IMR-90 (cell line): ENCODE data around the gene PDE11A. TPM values are rescaled to one million over a fixed set of nuclear protein-coding genes. Genes with fewer than 3 reads are reported as not detected.

Experiments used
- ATAC-seq: fragments of 200-7000 bp; cut with Tn5 transposase; 2 replicates; pipeline ENCODE4 v1.9.1; 2020; ENCODE audit warnings: low read depth, mild to moderate bottlenecking, moderate library complexity
- BruUV-seq: library from RNA; stranded (reverse); fragments of 400-500 nt; replicated peaks from 2 replicates; lab custom pipeline; 2021; lab: Mats Ljungman, UMichigan
- CTCF ChIA-PET: fragments of 300-600 bp; formaldehyde crosslinking; extraction: SDS; loops from one replicate; lab custom pipeline; 2021; ENCODE audit warnings: antibody characterized with exemption; lab: Yijun Ruan, JAX
- POLR2A ChIA-PET: fragments of 300-600 bp; sonication (Branson Sonifier 250); formaldehyde crosslinking; loops from one replicate; lab custom pipeline; 2022; ENCODE audit warnings: antibody characterized with exemption; ENCODE audit not compliant: unreplicated experiment; lab: Charles Lee
- DNase-seq: peaks from one replicate; pipeline ENCODE4 v3.0.0; 2013
- H2AFZ ChIP-seq: replicated peaks from 2 replicates; pipeline ENCODE3; 2013; ENCODE audit warnings: low read length, mild to moderate bottlenecking; ENCODE audit not compliant: poor library complexity
- H2AK5ac ChIP-seq: 2 replicates; pipeline ENCODE4 v1.6.1; 2013; ENCODE audit warnings: low read depth, low read length, inconsistent platforms
- H2AK9ac ChIP-seq: replicated peaks from 2 replicates; pipeline ENCODE3; 2013; ENCODE audit warnings: mild to moderate bottlenecking, low read depth, low read length, moderate library complexity; ENCODE audit not compliant: poor library complexity
- H2BK120ac ChIP-seq: 2 replicates; pipeline ENCODE4 v1.6.1; 2013; ENCODE audit warnings: low read depth, low read length, inconsistent platforms
- H2BK15ac ChIP-seq: 3 replicates; pipeline ENCODE4 v1.6.1; 2013; ENCODE audit warnings: low read depth, low read length, inconsistent platforms
- H2BK20ac ChIP-seq: 2 replicates; pipeline ENCODE4 v1.6.1; 2013; ENCODE audit warnings: low read depth, mild to moderate bottlenecking, inconsistent platforms, low read length, moderate library complexity
- H2BK5ac ChIP-seq: 2 replicates; pipeline ENCODE4 v1.6.1; 2013; ENCODE audit warnings: mild to moderate bottlenecking, low read depth, low read length, inconsistent platforms; ENCODE audit not compliant: poor library complexity, severe bottlenecking
- H3K14ac ChIP-seq: replicated peaks from 2 replicates; pipeline ENCODE4 v1.6.1; 2013; ENCODE audit warnings: low read depth, low read length, inconsistent platforms
- H3K18ac ChIP-seq: 2 replicates; pipeline ENCODE4 v1.6.1; 2013; ENCODE audit warnings: low read depth, low read length, control low read depth
- H3K23ac ChIP-seq: 2 replicates; pipeline ENCODE4 v1.6.1; 2013; ENCODE audit warnings: low read depth, low read length, inconsistent platforms
- H3K27ac ChIP-seq: 2 replicates; pipeline ENCODE4 v1.5.1; 2013; ENCODE audit warnings: mild to moderate bottlenecking, control low read depth, low read length; ENCODE audit not compliant: insufficient read depth
- H3K27me3 ChIP-seq: 2 replicates; pipeline ENCODE4 v1.6.1; 2013; ENCODE audit warnings: low read length; ENCODE audit not compliant: control insufficient read depth, insufficient read depth
- H3K36me3 ChIP-seq: 2 replicates; pipeline ENCODE4 v1.6.1; 2013; ENCODE audit warnings: low read length, mixed read lengths; ENCODE audit not compliant: control insufficient read depth, insufficient read depth
- H3K4ac ChIP-seq: 2 replicates; pipeline ENCODE4 v1.6.1; 2013; ENCODE audit warnings: low read depth, low read length, inconsistent platforms
- H3K4me1 ChIP-seq: 2 replicates; pipeline ENCODE4 v1.6.1; 2013; ENCODE audit warnings: low read length, mixed read lengths; ENCODE audit not compliant: control insufficient read depth, insufficient read depth
- H3K4me2 ChIP-seq: 2 replicates; pipeline ENCODE4 v1.6.1; 2013; ENCODE audit warnings: low read depth, mild to moderate bottlenecking, control low read depth, low read length, moderate library complexity
- H3K4me3 ChIP-seq: 2 replicates; pipeline ENCODE4 v1.5.1; 2013; ENCODE audit warnings: low read depth, mild to moderate bottlenecking, control low read depth, low read length, moderate library complexity; ENCODE audit not compliant: insufficient read depth
- H3K56ac ChIP-seq: 2 replicates; pipeline ENCODE4 v1.6.1; 2013; ENCODE audit warnings: low read length, inconsistent platforms; ENCODE audit not compliant: insufficient read depth; ENCODE audit errors: extremely low read depth
- H3K79me1 ChIP-seq, 2 experiments: 2 replicates each; pipeline ENCODE4 v1.6.1; 2013; ENCODE audit warnings: low read length in 2 of 2, inconsistent platforms in 1 of 2, low read depth in 1 of 2
- H3K9ac ChIP-seq: 2 replicates; pipeline ENCODE4 v1.6.1; 2013; ENCODE audit warnings: low read depth, low read length, control low read depth
- H3K9me1 ChIP-seq: 2 replicates; pipeline ENCODE4 v1.6.1; 2013; ENCODE audit warnings: low read length, inconsistent platforms; ENCODE audit not compliant: insufficient read depth
- H3K9me3 ChIP-seq: 2 replicates; pipeline ENCODE4 v1.6.1; 2013; ENCODE audit warnings: low read length; ENCODE audit not compliant: control insufficient read depth, insufficient read depth
- H4K20me1 ChIP-seq: 2 replicates; pipeline ENCODE4 v1.6.1; 2013; ENCODE audit warnings: low read length, inconsistent platforms; ENCODE audit not compliant: insufficient read depth
- H4K5ac ChIP-seq: 2 replicates; pipeline ENCODE4 v1.6.1; 2013; ENCODE audit warnings: mild to moderate bottlenecking, low read depth, low read length, control low read depth
- H4K8ac ChIP-seq, 2 experiments: 2 replicates each; pipeline ENCODE4 v1.6.1; 2013; ENCODE audit warnings: low read depth in 2 of 2, low read length in 2 of 2, control low read depth in 1 of 2, inconsistent platforms in 1 of 2
- H4K91ac ChIP-seq: 2 replicates; pipeline ENCODE4 v1.6.1; 2013; ENCODE audit warnings: low read depth, low read length, inconsistent platforms; ENCODE audit not compliant: insufficient read depth
- BHLHE40 ChIP-seq: fragments of 150-350 bp; IDR thresholded peaks from 2 replicates; pipeline ENCODE4 v1.6.1; 2016; ENCODE audit warnings: mild to moderate bottlenecking, low read depth, low read length
- CEBPB ChIP-seq: IDR thresholded peaks from 2 replicates; pipeline ENCODE4 v1.6.1; 2012; ENCODE audit warnings: low read depth, low read length, improper control_type of control experiment
- CHD1 ChIP-seq: IDR thresholded peaks from 2 replicates; pipeline ENCODE4 v1.6.1; 2012; ENCODE audit warnings: low read depth, low read length, improper control_type of control experiment
- FOS ChIP-seq: fragments of 150-350 bp; IDR thresholded peaks from 2 replicates; pipeline ENCODE4 v1.6.1; 2016; ENCODE audit warnings: low read depth, low read length
- MAFK ChIP-seq: IDR thresholded peaks from 2 replicates; pipeline ENCODE4 v1.6.1; 2012; ENCODE audit warnings: low read depth, low read length, improper control_type of control experiment
- MAZ ChIP-seq: IDR thresholded peaks from 2 replicates; pipeline ENCODE4 v1.6.1; 2012; ENCODE audit warnings: low read depth, mild to moderate bottlenecking, low read length, improper control_type of control experiment, moderate library complexity, borderline replicate concordance
- MXI1 ChIP-seq: IDR thresholded peaks from 2 replicates; pipeline ENCODE4 v1.6.1; 2012; ENCODE audit warnings: low read depth, mild to moderate bottlenecking, low read length, moderate library complexity, borderline replicate concordance
- NFE2L2 ChIP-seq: fragments of 150-350 bp; IDR thresholded peaks from 2 replicates; pipeline ENCODE4 v1.6.1; 2016; ENCODE audit warnings: low read depth, mild to moderate bottlenecking, low read length
- POLR2A ChIP-seq: IDR thresholded peaks from 2 replicates; pipeline ENCODE4 v1.6.1; 2012; ENCODE audit warnings: mild to moderate bottlenecking, low read depth, low read length
- RAD21 ChIP-seq: IDR thresholded peaks from 2 replicates; pipeline ENCODE4 v1.6.1; 2012; ENCODE audit warnings: low read length, improper control_type of control experiment
- RCOR1 ChIP-seq: IDR thresholded peaks from 2 replicates; pipeline ENCODE4 v1.6.1; 2012; ENCODE audit warnings: mild to moderate bottlenecking, low read length, improper control_type of control experiment; ENCODE audit not compliant: insufficient replicate concordance
- RFX5 ChIP-seq: IDR thresholded peaks from 2 replicates; pipeline ENCODE4 v1.8.0; 2012; ENCODE audit warnings: low read depth, mild to moderate bottlenecking, low read length, moderate library complexity
- SMC3 ChIP-seq: fragments of 150-350 bp; IDR thresholded peaks from 2 replicates; pipeline ENCODE4 v1.6.1; 2016; ENCODE audit warnings: low read depth, mild to moderate bottlenecking, antibody characterized with exemption, low read length, moderate library complexity
- WGBS, 2 experiments: methylation state at CpG; one replicate each; pipeline versions ENCODE4 v1.1.5 to v1.1.7; 2013; ENCODE audit warnings: missing lambda C conversion rate in 2 of 2; ENCODE audit not compliant: insufficient read length in 1 of 2; ENCODE audit errors: extremely low coverage in 2 of 2; 5-methylcytosine and 5-hydroxymethylcytosine counted together
- dilution Hi-C: fragments of 300-500 bp; cut with HindIII; formaldehyde crosslinking; loops from one replicate; pipeline ENCODE4 v1.14.3; 2018; ENCODE audit warnings: low sequenced_read_pairs; ENCODE audit not compliant: unreplicated experiment
- in situ Hi-C: fragments of 300-500 bp; cut with MboI; formaldehyde crosslinking; loops from 3 replicates; pipeline ENCODE4 v1.14.3; 2019; ENCODE audit warnings: low sequenced_read_pairs, inconsistent platforms, mixed read lengths
- intact Hi-C: fragments of 100-400 bp; cut with micrococcal nuclease; formaldehyde crosslinking; loops from 2 replicates; pipeline ENCODE4 v1.10.0; 2022
- polyA plus RNA-seq, 3 experiments: library from polyadenylated mRNA; depleted of rRNA; stranded (reverse); fragments of >200 nt; gene quantifications; 2 replicates each; pipeline ENCODE4 v1.2.3, GENCODE V29; 2012; ENCODE audit warnings: low replicate concordance in 1 of 3
- total RNA-seq: library from RNA; depleted of rRNA; stranded (reverse); fragments of >200 nt; gene quantifications from 2 replicates; pipeline ENCODE4 v1.2.3, GENCODE V29; 2012
- TF ChIP-seq, protein P1 (sequence below): fragments of 150-350 bp; IDR thresholded peaks from 2 replicates; pipeline ENCODE4 v1.6.1; 2017; ENCODE audit warnings: mild to moderate bottlenecking, antibody characterized with exemption, low read length, low read depth
- TF ChIP-seq, protein P2 (sequence below): conservative IDR thresholded peaks from 2 replicates; pipeline ENCODE4 v1.5.1; 2012; ENCODE audit warnings: mild to moderate bottlenecking, low read depth, low read length, improper control_type of control experiment
- TF ChIP-seq, protein P3 (sequence below): fragments of 150-350 bp; IDR thresholded peaks from 2 replicates; pipeline ENCODE4 v1.6.1; 2016; ENCODE audit warnings: low read depth, mild to moderate bottlenecking, low read length, moderate library complexity, borderline replicate concordance

The PDE11A gene
- total and polyA plus RNA-seq, 2 of the 4 experiments (the other 2 are of a cell fraction), result 0.21 to 0.72 TPM

DNA sequence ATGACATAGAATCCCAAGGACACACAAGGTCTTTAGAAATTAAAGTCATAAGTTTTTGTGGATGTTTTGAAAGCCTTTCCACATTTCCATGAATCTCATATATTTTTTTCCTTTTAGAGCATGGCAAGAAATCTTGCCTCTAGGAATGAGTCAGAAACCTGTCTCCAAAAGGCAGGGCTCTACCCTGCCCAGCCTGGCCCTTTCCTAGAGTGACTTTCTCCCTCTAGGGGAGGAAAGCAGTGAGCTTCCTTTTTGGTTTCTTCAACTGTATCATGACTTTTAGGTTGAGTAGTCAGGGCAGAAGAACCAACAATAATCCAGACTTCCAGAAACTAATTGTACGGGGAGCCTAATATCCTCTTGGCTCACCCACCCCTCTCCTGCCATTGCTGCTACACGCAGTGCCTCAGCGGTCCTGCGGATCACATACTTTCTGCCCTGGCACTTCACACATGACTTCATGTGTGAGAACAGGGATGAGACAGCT is 379.8 kb downstream of the PDE11A start:
- no peaks in the 10 kb centered on the region for H3K9me3 ChIP-seq
- H2BK120ac ChIP-seq, result no peak overlapping the region
- ChIA-PET CTCF (interaction anchor here (1.4 kb wide), 1 partner anchor 9 kb away, joined by 4 read pairs; no protein-coding TSS in a partner anchor), POLR2A (no interaction called here)
- no peak overlapping the region for H3K18ac ChIP-seq
- no peaks in the 10 kb centered on the region for H3K36me3 ChIP-seq
- no peaks in the 10 kb centered on the region for H3K79me1 ChIP-seq
- no peak overlapping the region for H2AK5ac ChIP-seq
- peaks cover under 1% of the 10 kb centered on the region; the same call in 1 of the 2 replicates for H3K27me3 ChIP-seq
- no peaks in the 10 kb centered on the region for H3K9me1 ChIP-seq
- in situ Hi-C loops (no loop called here), dilution Hi-C loops (no loop called here), intact Hi-C loops (no loop called here)
- H4K91ac ChIP-seq, result no peak overlapping the region
- H3K23ac ChIP-seq, result no peak overlapping the region
- no peak overlapping the region for H4K5ac ChIP-seq
- H4K8ac ChIP-seq, result no peak overlapping the region
- no TSS peak for BruUV-seq
- H3K4me3 ChIP-seq, result no peak overlapping the region
- no peak for TF ChIP-seq MAZ
- no peak for TF ChIP-seq POLR2A
- TF ChIP-seq, protein P1, sequence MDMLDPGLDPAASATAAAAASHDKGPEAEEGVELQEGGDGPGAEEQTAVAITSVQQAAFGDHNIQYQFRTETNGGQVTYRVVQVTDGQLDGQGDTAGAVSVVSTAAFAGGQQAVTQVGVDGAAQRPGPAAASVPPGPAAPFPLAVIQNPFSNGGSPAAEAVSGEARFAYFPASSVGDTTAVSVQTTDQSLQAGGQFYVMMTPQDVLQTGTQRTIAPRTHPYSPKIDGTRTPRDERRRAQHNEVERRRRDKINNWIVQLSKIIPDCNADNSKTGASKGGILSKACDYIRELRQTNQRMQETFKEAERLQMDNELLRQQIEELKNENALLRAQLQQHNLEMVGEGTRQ, result no peak
- TF ChIP-seq FOS, result no peak
- TF ChIP-seq RCOR1, result no peak
- TF ChIP-seq SMC3, result no peak
- TF ChIP-seq RFX5, result no peak
- TF ChIP-seq, protein P2, sequence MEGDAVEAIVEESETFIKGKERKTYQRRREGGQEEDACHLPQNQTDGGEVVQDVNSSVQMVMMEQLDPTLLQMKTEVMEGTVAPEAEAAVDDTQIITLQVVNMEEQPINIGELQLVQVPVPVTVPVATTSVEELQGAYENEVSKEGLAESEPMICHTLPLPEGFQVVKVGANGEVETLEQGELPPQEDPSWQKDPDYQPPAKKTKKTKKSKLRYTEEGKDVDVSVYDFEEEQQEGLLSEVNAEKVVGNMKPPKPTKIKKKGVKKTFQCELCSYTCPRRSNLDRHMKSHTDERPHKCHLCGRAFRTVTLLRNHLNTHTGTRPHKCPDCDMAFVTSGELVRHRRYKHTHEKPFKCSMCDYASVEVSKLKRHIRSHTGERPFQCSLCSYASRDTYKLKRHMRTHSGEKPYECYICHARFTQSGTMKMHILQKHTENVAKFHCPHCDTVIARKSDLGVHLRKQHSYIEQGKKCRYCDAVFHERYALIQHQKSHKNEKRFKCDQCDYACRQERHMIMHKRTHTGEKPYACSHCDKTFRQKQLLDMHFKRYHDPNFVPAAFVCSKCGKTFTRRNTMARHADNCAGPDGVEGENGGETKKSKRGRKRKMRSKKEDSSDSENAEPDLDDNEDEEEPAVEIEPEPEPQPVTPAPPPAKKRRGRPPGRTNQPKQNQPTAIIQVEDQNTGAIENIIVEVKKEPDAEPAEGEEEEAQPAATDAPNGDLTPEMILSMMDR, result no peak
- no peak for TF ChIP-seq RAD21
- TF ChIP-seq MAFK, result no peak
- TF ChIP-seq NFE2L2, result no peak
- no peak for TF ChIP-seq MXI1
- TF ChIP-seq CEBPB, result no peak
- TF ChIP-seq BHLHE40, result no peak
- TF ChIP-seq, protein P3, sequence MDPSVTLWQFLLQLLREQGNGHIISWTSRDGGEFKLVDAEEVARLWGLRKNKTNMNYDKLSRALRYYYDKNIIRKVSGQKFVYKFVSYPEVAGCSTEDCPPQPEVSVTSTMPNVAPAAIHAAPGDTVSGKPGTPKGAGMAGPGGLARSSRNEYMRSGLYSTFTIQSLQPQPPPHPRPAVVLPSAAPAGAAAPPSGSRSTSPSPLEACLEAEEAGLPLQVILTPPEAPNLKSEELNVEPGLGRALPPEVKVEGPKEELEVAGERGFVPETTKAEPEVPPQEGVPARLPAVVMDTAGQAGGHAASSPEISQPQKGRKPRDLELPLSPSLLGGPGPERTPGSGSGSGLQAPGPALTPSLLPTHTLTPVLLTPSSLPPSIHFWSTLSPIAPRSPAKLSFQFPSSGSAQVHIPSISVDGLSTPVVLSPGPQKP, result no peak
- TF ChIP-seq CHD1, result no peak
- H3K4me1 ChIP-seq, result no peaks in the 10 kb centered on the region
- WGBS, 2 experiments, result no CpG with 5 or more reads among the region's 4 CpGs
- H3K4ac ChIP-seq, result no peak overlapping the region
- H3K9ac ChIP-seq, result no peak overlapping the region
- no peak overlapping the region for H3K4me2 ChIP-seq
- no peak overlapping the region for H2AK9ac ChIP-seq
- H3K14ac ChIP-seq, result no peak overlapping the region
- H2BK5ac ChIP-seq, result no peak overlapping the region
- DNase-seq (no peak), ATAC-seq (no peak)
- no peak overlapping the region for H2BK15ac ChIP-seq
- no peak overlapping the region for H2BK20ac ChIP-seq
- no peaks in the 10 kb centered on the region for H4K20me1 ChIP-seq
- H2AFZ ChIP-seq, result no peak overlapping the region
- no peak overlapping the region for H3K56ac ChIP-seq
- H3K27ac ChIP-seq, result no peak overlapping the region
